HCT116 (cell line): ENCODE measurements around the gene SERHL2. TPM values are rescaled to one million over a fixed set of nuclear protein-coding genes. Genes with fewer than 3 reads are reported as not detected.
"Not testable (repeated sequence)": the region's sequence is repeated elsewhere in the genome, so short reads cannot be mapped to it uniquely, and the experiment has no call there.

Source experiments
- ATAC-seq: fragments of 200-7000 bp; cut with Tn5 transposase; 2 replicates; pipeline ENCODE4 v1.9.1; 2020; ENCODE audit warnings: mild to moderate bottlenecking, moderate library complexity
- BruUV-seq: library from RNA; stranded (reverse); fragments of 400-500 nt; replicated peaks from 2 replicates; lab custom pipeline; 2021; lab: Mats Ljungman, UMichigan
- CTCF ChIA-PET: fragments of 300-600 bp; sonication (Branson Sonifier 250); formaldehyde crosslinking; loops from one replicate; lab custom pipeline; 2021; ENCODE audit warnings: antibody characterized with exemption; lab: Charles Lee
- POLR2A ChIA-PET: fragments of 300-600, 350-600 bp; sonication (Branson Sonifier 250); formaldehyde crosslinking; loops from one replicate; lab custom pipeline; 2021; ENCODE audit warnings: antibody characterized with exemption; lab: Charles Lee
- RAD21 ChIA-PET, 2 experiments: fragments of 300-600 bp; sonication (Branson Sonifier 250); formaldehyde crosslinking; loops; one replicate each; lab custom pipeline; 2023; ENCODE audit warnings: low total read pairs in 2 of 2; ENCODE audit not compliant: uncharacterized antibody in 2 of 2, unreplicated experiment in 2 of 2, low non-redundant PET in 1 of 2; lab: Charles Lee
- DNase-seq: peaks from one replicate; pipeline ENCODE4 v3.0.0-alpha.2; 2010; ENCODE audit warnings: low read depth, low spot score
- H2AFZ ChIP-seq: fragments of 200-600 bp; shearing (Covaris generic), sonication (generic); 2 replicates; pipeline ENCODE4 v1.6.1; 2017; ENCODE audit warnings: low read depth, mixed run types, mixed read lengths, antibody characterized with exemption, low read length; ENCODE audit not compliant: poor library complexity, severe bottlenecking
- H3K27ac ChIP-seq: 2 replicates; pipeline ENCODE4 v1.5.1; 2012; ENCODE audit warnings: low read depth, low read length
- H3K27me3 ChIP-seq: fragments of 200-600 bp; sonication (generic); 2 replicates; pipeline ENCODE4 v1.6.1; 2016; ENCODE audit warnings: mixed run types, low read length, mixed read lengths; ENCODE audit not compliant: insufficient read depth
- H3K36me3 ChIP-seq, 2 experiments: fragments of 200-500 bp in 1 of 2; fragments of 200-600 bp in 1 of 2; sonication (Bioruptor generic) in 1 of 2; sonication (generic) in 1 of 2; 2 replicates each; pipeline versions ENCODE4 v1.5.1 to v1.6.1; 2014 to 2016; ENCODE audit warnings: low read length in 2 of 2, inconsistent platforms in 1 of 2, mixed read lengths in 1 of 2, mixed run types in 1 of 2; ENCODE audit not compliant: insufficient read depth in 2 of 2, control insufficient read depth in 1 of 2
- H3K4me1 ChIP-seq, 2 experiments: fragments of 200-600 bp in 1 of 2; sonication (generic) in 1 of 2; 2 replicates each; pipeline versions ENCODE4 v1.5.1 to v1.6.1; 2012 to 2017; ENCODE audit warnings: low read length in 2 of 2, inconsistent platforms in 1 of 2, mild to moderate bottlenecking in 1 of 2, mixed read lengths in 1 of 2, mixed run types in 1 of 2, moderate library complexity in 1 of 2; ENCODE audit not compliant: insufficient read depth in 2 of 2, control insufficient read depth in 1 of 2
- H3K4me2 ChIP-seq: fragments of 200-600 bp; sonication (generic); 2 replicates; pipeline ENCODE4 v1.6.1; 2017; ENCODE audit warnings: mixed run types, low read length, mixed read lengths
- H3K4me3 ChIP-seq, 2 experiments: fragments of 200-600 bp in 1 of 2; sonication (generic) in 1 of 2; replicated peaks in 1 of 2; 2 replicates each; pipeline ENCODE4 v1.5.1; 2011 to 2016; ENCODE audit warnings: low read length in 2 of 2, control low read depth in 1 of 2, low read depth in 1 of 2, mild to moderate bottlenecking in 1 of 2, mixed read lengths in 1 of 2, mixed run types in 1 of 2
- H3K79me2 ChIP-seq: fragments of 200-600 bp; sonication (generic); 2 replicates; pipeline ENCODE4 v1.6.1; 2017; ENCODE audit warnings: mild to moderate bottlenecking, mixed run types, low read length, moderate library complexity, mixed read lengths; ENCODE audit not compliant: insufficient read depth
- H3K9ac ChIP-seq: fragments of 200-600 bp; sonication (generic); 2 replicates; pipeline ENCODE4 v1.6.1; 2016; ENCODE audit warnings: low read length, mixed read lengths
- H3K9me2 ChIP-seq: fragments of 200-600 bp; sonication (generic), shearing (Covaris generic); 2 replicates; pipeline ENCODE4 v1.6.1; 2017; ENCODE audit warnings: mixed run types, mild to moderate bottlenecking, moderate library complexity; ENCODE audit not compliant: insufficient read depth
- H3K9me3 ChIP-seq, 2 experiments: fragments of 200-500 bp in 1 of 2; fragments of 200-600 bp in 1 of 2; sonication (Bioruptor generic) in 1 of 2; sonication (generic) in 1 of 2; 2 replicates each; pipeline ENCODE4 v1.6.1; 2014 to 2017; ENCODE audit warnings: low read length in 2 of 2, mixed read lengths in 2 of 2, inconsistent platforms in 1 of 2, low read depth in 1 of 2, mild to moderate bottlenecking in 1 of 2, mixed run types in 1 of 2, moderate library complexity in 1 of 2; ENCODE audit not compliant: control insufficient read depth in 1 of 2, insufficient read depth in 1 of 2
- H4K20me1 ChIP-seq: fragments of 200-600 bp; sonication (generic), shearing (Covaris generic); 2 replicates; pipeline ENCODE4 v1.6.1; 2017; ENCODE audit warnings: mixed run types, mild to moderate bottlenecking, moderate library complexity; ENCODE audit not compliant: insufficient read depth
- intact Hi-C: fragments of 100-400 bp; cut with micrococcal nuclease; formaldehyde crosslinking; loops from 2 replicates; pipeline ENCODE4 v1.10.0; 2022
- total RNA-seq: library from RNA; stranded (reverse); gene quantifications from one replicate; pipeline ENCODE4 v1.2.1, GENCODE V29; 2021; ENCODE audit not compliant: unreplicated experiment
- TF ChIP-seq, protein P1 (sequence below): IDR thresholded peaks from 2 replicates; pipeline ENCODE4 v1.6.1; 2012

The SERHL2 gene
- total RNA-seq, 1 experiment from 2014 or later = not detected

DNA sequence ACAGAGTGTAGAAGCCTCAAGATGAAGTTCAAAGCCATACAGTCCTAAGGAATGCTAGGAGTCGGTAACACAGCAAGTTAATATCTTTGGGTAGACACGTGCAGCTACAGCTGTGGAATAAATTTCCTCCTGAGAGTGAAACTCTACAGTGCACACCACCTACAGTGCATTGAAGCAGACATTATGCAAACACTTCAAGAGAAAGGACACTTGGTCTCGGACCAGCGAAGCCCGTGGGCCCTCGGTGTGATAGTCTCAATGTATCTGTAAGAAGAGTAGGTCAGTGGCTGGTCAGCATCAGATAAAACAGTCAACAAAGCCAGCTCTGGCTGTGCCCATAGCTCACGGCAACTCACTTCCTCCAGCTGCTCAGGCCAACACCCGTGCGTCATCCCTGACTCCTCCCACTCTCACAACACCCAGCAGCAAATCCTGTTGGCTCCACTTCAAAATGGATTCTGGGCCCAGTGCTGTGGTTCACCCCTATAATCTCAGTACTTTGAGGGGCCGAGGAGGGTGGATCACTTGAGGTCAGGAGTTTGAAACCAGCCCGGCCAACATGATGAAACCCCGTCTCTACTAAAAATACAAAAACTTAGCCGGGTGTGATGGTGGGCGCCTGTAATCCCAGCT is 16.4 kb upstream of the SERHL2 start:
- intact Hi-C loops, H3K9me3 ChIP-seq, H4K20me1 ChIP-seq, BruUV-seq, H3K9me2 ChIP-seq, H3K9ac ChIP-seq, H3K27ac ChIP-seq, H3K4me2 ChIP-seq, H2AFZ ChIP-seq, DNase-seq, RAD21 ChIA-PET, H3K36me3 ChIP-seq, H3K4me3 ChIP-seq, H3K27me3 ChIP-seq, H3K79me2 ChIP-seq: not testable (repeated sequence)
- CTCF ChIA-PET = interaction anchor here (1.4 kb wide), 1 partner anchor 24 kb away, joined by 3 read pairs; no protein-coding TSS in a partner anchor
- POLR2A ChIA-PET = interaction anchor here (1.9 kb wide), 1 partner anchor 78 kb away, joined by 7 read pairs; the partner anchor contains the start of gene POLDIP3
- ATAC-seq = peak; percentile 74
- peaks cover 8 to 32% of the 10 kb centered on the region in 2 experiments for H3K4me1 ChIP-seq
- TF ChIP-seq, protein P1, sequence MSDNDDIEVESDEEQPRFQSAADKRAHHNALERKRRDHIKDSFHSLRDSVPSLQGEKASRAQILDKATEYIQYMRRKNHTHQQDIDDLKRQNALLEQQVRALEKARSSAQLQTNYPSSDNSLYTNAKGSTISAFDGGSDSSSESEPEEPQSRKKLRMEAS = 0 out of 2 replicates have a peak, but pooled peaks have one; percentile 15

DNA sequence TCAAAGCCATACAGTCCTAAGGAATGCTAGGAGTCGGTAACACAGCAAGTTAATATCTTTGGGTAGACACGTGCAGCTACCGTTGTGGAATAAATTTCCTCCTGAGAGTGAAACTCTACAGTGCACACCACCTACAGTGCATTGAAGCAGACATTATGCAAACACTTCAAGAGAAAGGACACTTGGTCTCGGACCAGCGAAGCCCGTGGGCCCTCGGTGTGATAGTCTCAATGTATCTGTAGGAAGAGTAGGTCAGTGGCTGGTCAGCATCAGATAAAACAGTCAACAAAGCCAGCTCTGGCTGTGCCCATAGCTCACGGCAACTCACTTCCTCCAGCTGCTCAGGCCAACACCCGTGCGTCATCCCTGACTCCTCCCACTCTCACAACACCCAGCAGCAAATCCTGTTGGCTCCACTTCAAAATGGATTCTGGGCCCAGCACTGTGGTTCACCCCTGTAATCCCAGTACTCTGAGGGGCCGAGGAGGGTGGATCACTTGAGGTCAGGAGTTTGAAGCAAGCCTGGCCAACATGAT is 14.5 kb upstream of the SERHL2 start:
- H3K9ac ChIP-seq, H3K9me2 ChIP-seq, H3K36me3 ChIP-seq, H3K9me3 ChIP-seq, RAD21 ChIA-PET, H3K79me2 ChIP-seq, H3K27me3 ChIP-seq, DNase-seq, H4K20me1 ChIP-seq, BruUV-seq, CTCF ChIA-PET, H2AFZ ChIP-seq, intact Hi-C loops, H3K4me3 ChIP-seq, H3K27ac ChIP-seq, POLR2A ChIA-PET: not testable (repeated sequence)
- ATAC-seq = peak; percentile 78
- H3K4me2 ChIP-seq = peak overlapping the region; percentile 25; the same call in 1 of the 2 replicates
- H3K4me1 ChIP-seq = peaks cover 10 to 32% of the 10 kb centered on the region in 2 experiments
